ENCODE data around the gene CDH16. TPM values are rescaled to one million over a fixed set of nuclear protein-coding genes. Genes with fewer than 3 reads are reported as not detected.

Gene CDH16, protein sequence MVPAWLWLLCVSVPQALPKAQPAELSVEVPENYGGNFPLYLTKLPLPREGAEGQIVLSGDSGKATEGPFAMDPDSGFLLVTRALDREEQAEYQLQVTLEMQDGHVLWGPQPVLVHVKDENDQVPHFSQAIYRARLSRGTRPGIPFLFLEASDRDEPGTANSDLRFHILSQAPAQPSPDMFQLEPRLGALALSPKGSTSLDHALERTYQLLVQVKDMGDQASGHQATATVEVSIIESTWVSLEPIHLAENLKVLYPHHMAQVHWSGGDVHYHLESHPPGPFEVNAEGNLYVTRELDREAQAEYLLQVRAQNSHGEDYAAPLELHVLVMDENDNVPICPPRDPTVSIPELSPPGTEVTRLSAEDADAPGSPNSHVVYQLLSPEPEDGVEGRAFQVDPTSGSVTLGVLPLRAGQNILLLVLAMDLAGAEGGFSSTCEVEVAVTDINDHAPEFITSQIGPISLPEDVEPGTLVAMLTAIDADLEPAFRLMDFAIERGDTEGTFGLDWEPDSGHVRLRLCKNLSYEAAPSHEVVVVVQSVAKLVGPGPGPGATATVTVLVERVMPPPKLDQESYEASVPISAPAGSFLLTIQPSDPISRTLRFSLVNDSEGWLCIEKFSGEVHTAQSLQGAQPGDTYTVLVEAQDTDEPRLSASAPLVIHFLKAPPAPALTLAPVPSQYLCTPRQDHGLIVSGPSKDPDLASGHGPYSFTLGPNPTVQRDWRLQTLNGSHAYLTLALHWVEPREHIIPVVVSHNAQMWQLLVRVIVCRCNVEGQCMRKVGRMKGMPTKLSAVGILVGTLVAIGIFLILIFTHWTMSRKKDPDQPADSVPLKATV
- total RNA-seq (under 1 TPM; 0.31 to 0.39 TPM), polyA plus RNA-seq (ENCODE audit: insufficient read depth, low read depth, low replicate concordance) (2.7 TPM)
- long read RNA-seq, donor 1, result 0 reads
- long read RNA-seq, donor 2, result 0 reads

DNA sequence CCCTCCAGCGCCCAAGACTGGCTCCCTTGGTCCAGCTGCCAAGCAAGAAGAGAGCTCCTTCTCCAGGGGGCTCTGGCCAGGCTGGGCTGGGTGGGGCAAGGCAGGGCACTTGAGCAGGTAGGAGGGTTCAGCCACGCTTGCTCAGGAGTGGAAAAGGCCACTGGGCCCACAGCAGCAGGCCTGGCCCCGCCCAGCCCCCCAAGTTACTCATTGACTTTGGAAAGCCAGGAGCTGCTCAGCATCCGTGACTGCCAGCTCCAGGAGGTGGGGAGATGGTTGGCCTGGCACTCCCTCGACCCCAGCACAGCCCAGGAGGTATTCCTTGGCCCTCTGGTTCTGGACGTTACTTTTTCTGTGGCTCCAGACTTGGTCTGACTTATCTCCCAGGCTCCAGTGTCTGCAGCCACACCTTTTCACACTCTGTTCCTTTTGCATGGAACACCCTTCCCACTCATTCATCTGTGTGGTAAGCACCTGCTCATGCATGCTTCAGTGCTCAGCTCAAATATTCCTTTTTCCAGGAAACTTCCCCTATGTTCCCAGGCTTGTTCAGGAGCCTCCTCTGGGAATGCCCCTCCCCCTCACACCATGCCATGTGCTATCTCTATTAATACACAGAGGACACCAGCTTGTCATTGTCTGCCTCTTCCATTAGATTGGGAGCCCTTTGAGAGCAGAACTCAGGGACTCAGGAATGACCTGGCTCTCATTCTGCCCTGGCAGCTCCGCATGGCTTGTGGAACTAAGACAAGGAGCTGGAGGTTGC is at the start of gene CDH16:
Gene CDH16, minus strand, starts transcription at position 83 of the 766 bp plus-strand sequence. CDS start 820 bp downstream, outside the sequence.
- Histone ChIP-seq H3K36me3 (ENCODE audit: low read depth, missing control alignments) (no peaks in the 10 kb centered on the region), H3K4me1 (peaks cover 27% of the 10 kb centered on the region), H3K4me3 (no peak within 1 kb of the TSS), H3K27me3 (no peaks in the 10 kb centered on the region), H3K9me3 (no peaks in the 10 kb centered on the region), H3K27ac (no peak within 1 kb of the TSS)
- no peak for TF ChIP-seq POLR2A (IDR thresholded peaks at IDR 0.05)
- TF ChIP-seq, protein P1, sequence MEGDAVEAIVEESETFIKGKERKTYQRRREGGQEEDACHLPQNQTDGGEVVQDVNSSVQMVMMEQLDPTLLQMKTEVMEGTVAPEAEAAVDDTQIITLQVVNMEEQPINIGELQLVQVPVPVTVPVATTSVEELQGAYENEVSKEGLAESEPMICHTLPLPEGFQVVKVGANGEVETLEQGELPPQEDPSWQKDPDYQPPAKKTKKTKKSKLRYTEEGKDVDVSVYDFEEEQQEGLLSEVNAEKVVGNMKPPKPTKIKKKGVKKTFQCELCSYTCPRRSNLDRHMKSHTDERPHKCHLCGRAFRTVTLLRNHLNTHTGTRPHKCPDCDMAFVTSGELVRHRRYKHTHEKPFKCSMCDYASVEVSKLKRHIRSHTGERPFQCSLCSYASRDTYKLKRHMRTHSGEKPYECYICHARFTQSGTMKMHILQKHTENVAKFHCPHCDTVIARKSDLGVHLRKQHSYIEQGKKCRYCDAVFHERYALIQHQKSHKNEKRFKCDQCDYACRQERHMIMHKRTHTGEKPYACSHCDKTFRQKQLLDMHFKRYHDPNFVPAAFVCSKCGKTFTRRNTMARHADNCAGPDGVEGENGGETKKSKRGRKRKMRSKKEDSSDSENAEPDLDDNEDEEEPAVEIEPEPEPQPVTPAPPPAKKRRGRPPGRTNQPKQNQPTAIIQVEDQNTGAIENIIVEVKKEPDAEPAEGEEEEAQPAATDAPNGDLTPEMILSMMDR (IDR thresholded peaks at IDR 0.05), result no peak
- WGBS, 2 donors, result 77 to 78% methylated on average over 5 to 7 of the region's 7 CpGs
- DNase-seq, result no peak
- intact Hi-C loops (cut with DNase I; ENCODE audit: low total_unique reads), result no loop called here

DNA sequence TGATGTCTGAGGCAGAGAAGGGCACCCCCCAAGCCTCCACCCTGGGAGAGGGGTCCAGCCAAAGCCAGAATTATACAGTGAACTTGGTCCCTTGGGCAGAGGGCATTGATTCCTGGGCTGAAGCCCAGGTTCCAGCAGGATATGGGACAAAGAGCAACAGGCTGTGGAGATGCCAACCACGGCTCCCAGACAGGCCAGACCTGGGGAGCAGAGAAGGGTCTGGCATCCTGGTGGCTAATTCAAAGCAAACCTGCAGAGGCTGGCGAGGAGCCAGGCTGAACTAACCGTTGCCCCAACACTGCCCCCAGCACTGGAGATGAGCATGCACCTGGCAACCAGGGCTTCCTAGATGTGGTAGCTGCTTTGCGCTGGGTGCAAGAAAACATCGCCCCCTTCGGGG is 45.4 kb upstream of the CDH16 start:
- Histone ChIP-seq H3K4me1 (no peaks in the 10 kb centered on the region), H3K27me3 (no peaks in the 10 kb centered on the region), H3K36me3 (ENCODE audit: low read depth, missing control alignments) (no peaks in the 10 kb centered on the region), H3K9me3 (no peaks in the 10 kb centered on the region), H3K27ac (no peak overlapping the region), H3K4me3 (no peak overlapping the region)
- no peak for TF ChIP-seq POLR2A (IDR thresholded peaks at IDR 0.05)
- TF ChIP-seq, protein P1 (IDR thresholded peaks at IDR 0.05), result no peak
- 86% methylated on average over 6 of the region's 6 CpGs; no CpG with 5 or more reads in 1 of the 2 donors for WGBS, 2 donors
- DNase-seq, result no peak
- intact Hi-C loops (cut with DNase I; ENCODE audit: low total_unique reads), result no loop called here

- DNase-seq, result no peak
- no peaks in the 10 kb centered on the region for H3K4me1 ChIP-seq
- H3K27me3 ChIP-seq, result no peaks in the 10 kb centered on the region
- no peak overlapping the region for H3K27ac ChIP-seq
- H3K4me3 ChIP-seq, result no peak overlapping the region
- no peaks in the 10 kb centered on the region for H3K36me3 ChIP-seq (ENCODE audit: low read depth, missing control alignments)
- H3K9me3 ChIP-seq, result no peaks in the 10 kb centered on the region
- WGBS, 2 donors, result 80 to 82% methylated on average over 5 of the region's 5 CpGs
- intact Hi-C loops (cut with DNase I; ENCODE audit: low total_unique reads), result no loop called here
- TF ChIP-seq POLR2A (IDR thresholded peaks at IDR 0.05), result no peak
- TF ChIP-seq, protein P1 (IDR thresholded peaks at IDR 0.05), result no peak
Observed at GRCh38 chr16:66961914-66962313, 43.2 kb upstream of the CDH16 start.

DNA sequence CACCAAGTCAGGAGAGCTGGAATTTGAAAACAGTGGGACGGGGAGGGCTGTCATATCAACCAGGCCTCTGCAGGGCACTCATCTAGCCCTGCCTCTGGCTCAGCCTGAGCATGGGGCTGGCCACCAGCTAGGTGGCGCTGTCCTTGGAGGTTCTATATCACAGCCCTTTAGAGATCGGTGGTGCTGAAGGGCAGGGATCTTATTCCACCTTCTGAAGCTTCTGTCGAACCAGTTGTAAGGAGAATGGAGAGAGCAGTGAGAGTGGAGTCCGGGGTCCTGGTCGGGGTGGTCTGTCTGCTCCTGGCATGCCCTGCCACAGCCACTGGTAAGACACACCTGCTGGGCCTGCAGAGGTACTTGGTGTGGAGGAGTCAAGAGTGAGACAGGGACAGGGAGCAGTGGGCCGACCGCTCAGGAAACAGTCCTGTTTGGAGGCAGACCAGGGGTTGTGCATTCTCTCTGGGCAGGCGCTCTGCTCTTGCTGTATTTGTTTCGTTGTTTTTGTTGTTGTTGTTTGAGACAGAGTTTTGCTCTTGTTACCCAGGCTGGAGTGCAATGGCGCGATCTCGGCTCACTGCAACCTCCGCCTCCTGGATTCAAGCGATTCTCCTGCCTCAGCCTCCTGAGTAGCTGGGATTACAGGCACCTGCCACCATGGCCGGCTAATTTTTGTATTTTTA is 42.5 kb upstream of the CDH16 start, which contains the start of gene CES3:
Gene CES3, plus strand, starts transcription at position 202 of the 680 bp plus-strand sequence. Its CDS starts 42 bp downstream, at position 244.
- Histone ChIP-seq H3K27ac (no peak within 1 kb of the TSS), H3K9me3 (no peaks in the 10 kb centered on the region), H3K36me3 (ENCODE audit: low read depth, missing control alignments) (no peaks in the 10 kb centered on the region), H3K4me1 (no peaks in the 10 kb centered on the region), H3K27me3 (no peaks in the 10 kb centered on the region), H3K4me3 (no peak within 1 kb of the TSS)
- intact Hi-C loops (cut with DNase I; ENCODE audit: low total_unique reads), result no loop called here
- 71 to 85% methylated on average over 15 to 16 of the region's 16 CpGs for WGBS, 2 donors
- peak; percentile 83 for DNase-seq
- TF ChIP-seq, protein P1 (IDR thresholded peaks at IDR 0.05), result peak; percentile 37 to 70 (median 64)
- no peak for TF ChIP-seq POLR2A (IDR thresholded peaks at IDR 0.05)

All from testis (tissue), 5 donors.